ENCODE data around the gene MYO3B.

Gene MYO3B

DNA sequence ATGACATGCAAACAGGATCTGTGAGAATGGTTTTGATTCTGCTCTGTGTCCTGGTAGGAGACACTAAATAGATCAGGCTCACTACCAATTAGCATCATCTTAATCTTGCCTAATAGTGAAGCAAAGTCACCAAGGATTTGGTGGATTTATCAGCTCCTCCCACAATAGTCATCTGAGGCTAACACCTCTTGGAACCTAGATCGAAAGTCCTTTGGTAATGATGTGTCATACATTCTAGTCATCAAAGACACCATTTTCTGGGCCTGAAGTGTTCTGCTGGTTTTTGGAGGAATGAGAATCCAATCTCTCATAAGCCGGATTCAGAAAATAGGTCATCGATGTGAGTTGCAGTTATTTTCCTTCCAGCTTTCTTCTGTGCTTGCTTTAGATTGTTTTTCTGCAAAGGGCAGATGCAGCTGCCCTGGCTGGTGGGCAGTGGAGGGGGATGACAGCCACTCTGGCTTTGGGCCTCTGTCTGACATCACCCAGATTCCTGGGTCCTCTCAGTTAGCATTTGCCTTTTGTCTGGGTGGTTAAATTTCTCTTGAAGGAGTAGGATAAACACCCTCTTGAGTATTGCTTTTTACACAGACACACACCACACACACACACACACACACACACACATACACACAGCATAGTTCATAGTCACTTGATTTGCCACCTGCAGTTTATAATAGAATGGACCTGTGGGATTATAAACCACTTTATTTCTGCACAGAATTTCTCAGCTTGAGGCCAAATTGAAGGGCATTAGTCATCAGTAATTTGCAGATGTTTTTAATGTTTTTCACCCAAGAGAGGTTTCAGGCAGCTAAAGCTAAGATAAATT lies at the start of gene MYO3B:
Gene MYO3B, plus strand, starts transcription at position 198 of the 832 bp plus-strand sequence. Its CDS starts 141 bp downstream, at position 339.
- DNase-seq (ENCODE audit: low read depth in 1 of 2, low spot score in 1 of 2) = no peak

DNA sequence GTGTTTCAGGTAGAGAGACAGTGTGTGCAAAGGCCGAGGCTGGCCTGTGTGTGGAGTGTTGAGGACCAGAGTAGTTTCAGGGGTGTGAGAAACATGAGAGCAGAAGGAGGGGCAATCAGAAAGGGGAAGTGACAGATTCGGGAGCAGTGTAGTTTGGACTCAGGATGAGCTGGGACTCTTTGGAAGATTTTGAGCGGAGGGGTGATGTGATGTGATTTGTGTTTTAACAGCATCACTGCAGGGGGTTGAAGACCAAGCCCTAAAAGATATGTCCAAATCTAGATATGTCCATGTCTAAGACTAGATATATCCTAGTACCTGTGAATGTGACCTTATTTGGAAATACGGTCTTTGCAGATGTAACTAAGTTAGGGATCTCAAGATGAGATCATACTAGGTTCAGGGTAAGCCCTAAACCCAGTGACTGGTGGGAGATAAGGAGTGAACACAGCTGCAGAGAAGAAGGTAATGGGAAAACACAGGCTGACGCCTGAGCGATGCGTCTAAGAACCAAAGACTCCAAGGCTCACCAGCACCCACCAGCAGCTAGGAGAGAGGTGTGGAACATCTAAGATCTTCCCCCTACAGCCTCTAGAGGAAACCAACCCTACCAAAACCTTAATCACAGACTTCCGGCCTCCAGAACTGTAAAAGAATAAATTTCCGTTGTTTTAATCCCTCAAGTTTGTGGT lies 38.5 kb upstream of the MYO3B start:
- no peak for DNase-seq (ENCODE audit: low read depth in 1 of 2, low spot score in 1 of 2)

GRCh38 chr2:170140561-170140960 lies 37.4 kb upstream of the MYO3B start:
- no peak for DNase-seq (ENCODE audit: low read depth in 1 of 2, low spot score in 1 of 2)

- no peak for DNase-seq (ENCODE audit: low read depth in 1 of 2, low spot score in 1 of 2)
Measured at GRCh38 chr2:170141865-170142264, 36.1 kb upstream of the MYO3B start.

- DNase-seq (ENCODE audit: low read depth in 1 of 2, low spot score in 1 of 2) = no peak
Measured at GRCh38 chr2:170142502-170142901, 35.4 kb upstream of the MYO3B start.

DNA sequence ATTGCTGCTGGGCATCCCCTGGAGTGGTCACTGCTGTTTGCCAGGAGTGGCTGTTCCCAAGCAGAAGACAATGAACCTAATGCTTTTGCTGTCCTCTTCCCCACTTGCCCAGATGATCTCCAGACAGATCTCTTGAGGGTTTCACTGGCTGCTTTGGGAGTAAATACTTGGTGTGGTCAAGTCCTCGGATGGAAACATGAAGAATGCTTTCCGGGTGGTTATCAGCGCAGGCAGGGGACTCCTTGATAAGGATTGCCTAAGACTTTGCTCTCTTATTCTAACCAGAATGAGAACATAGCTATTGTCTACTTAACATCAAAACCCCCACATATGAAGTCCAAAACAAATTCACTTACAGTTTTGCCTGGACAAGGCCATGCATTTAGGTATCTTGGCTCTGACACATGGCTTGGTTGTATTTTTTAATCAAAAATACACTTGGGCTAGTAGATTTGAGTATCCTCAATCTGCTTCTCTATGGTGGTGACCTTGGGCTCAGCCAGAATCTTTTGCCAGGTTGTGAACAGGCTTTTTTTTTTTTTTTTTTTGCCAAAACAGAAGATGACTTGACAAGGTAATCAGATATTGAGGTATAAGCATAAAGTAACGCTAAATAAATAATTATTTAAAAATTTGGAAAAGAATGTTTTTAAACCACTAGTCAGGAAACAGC lies 34.8 kb upstream of the MYO3B start:
- no peak for DNase-seq (ENCODE audit: low read depth in 1 of 2, low spot score in 1 of 2)

GRCh38 chr2:170144761-170145160 lies 33.2 kb upstream of the MYO3B start:
- DNase-seq (ENCODE audit: low read depth in 1 of 2, low spot score in 1 of 2) = no peak

GRCh38 chr2:170145191-170145590 lies 32.8 kb upstream of the MYO3B start:
- DNase-seq (ENCODE audit: low read depth in 1 of 2, low spot score in 1 of 2) = no peak

DNA sequence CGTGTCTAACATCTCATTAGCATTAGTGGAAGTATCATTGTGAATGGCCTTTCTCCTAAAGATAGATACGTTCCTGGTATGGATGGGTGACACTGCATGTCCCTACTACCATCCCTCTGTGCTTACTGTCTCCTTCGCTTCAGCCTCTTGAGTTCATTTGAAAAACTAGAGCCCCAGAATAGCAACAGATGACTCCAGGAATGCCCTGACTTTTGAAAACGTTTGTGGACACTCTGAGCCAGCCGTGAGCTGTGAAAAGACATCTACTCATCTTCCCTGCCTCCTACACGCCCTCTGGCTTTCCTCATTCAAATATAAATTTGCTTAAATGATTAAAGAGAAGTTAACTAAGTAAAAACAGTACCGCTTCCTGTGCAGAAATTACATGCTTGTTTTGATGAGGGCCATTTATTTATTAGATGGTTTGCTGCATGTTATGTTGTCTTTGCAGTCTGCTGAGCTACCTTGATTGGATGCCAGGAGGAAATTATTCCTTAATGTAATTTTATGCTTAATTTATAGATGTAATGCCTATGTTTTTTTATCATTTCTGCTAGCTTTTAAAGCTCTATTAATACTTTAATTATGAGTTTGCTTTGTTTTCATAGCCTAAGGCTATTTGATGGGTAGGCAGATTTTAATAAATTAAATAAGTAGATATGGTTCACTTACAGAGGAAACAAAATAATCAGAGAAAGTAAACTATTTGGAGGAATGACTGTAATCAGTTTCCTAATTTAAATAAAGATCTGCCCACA lies 32.1 kb upstream of the MYO3B start:
- no peak for DNase-seq (ENCODE audit: low read depth in 1 of 2, low spot score in 1 of 2)

DNA sequence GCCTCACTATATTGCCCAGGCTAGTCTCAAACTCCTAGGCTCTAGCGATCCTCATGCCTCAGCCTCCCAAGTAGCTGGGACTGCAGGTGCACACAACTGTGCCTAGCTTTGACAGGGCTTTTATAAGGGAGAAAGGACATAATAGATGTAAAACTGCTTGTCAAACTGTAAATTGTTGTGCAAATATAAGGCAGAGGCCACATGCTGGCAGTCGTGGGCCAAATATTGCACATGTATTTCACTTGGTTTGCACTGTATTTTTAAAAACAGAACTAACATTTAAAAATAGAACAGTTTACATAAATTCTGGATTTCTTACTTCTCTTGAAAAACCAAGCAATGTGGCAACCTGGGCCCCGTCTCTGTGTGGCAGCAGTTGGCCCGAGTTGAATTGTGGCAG lies 31.2 kb upstream of the MYO3B start:
- no peak for DNase-seq (ENCODE audit: low read depth in 1 of 2, low spot score in 1 of 2)

DNA sequence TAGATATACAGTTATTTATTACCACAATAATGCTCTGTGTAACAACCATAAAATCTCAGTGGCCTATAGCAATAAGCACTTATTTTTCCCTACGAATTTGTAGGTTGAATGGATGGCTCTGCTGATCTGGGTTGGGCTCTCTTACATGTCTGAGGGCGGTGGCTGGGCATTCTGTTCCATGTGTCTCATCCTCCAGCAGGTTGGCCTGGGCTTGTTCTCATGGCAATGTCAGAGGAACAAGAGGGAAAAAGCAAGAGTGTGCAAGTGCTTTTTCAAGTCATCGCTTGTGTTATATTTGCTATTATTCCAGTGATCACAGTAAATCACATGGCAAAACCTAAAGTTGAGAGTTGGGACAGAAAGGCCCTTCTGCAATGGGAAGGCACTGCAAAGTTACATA lies 30.4 kb upstream of the MYO3B start:
- no peak for DNase-seq (ENCODE audit: low read depth in 1 of 2, low spot score in 1 of 2)

DNA sequence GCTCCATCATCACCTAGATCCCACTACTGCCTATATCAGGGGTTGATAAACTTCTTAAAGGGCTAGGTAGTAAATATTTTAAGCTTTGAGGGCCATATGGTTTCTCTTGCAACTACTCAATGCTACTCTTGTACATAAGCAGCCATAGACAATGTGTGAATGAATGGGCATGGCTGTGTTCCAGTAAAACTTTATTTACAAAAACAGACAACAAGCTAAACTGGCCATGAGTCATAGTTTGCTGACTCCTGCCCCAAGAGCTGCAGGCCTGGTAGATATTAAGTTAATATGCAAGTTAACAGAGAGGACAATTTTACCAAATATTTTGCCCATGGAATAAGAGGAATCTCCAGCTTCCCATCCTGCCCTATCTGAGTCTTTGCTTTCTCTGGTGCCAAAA lies 29.8 kb upstream of the MYO3B start:
- no peak for DNase-seq (ENCODE audit: low read depth in 1 of 2, low spot score in 1 of 2)

DNA sequence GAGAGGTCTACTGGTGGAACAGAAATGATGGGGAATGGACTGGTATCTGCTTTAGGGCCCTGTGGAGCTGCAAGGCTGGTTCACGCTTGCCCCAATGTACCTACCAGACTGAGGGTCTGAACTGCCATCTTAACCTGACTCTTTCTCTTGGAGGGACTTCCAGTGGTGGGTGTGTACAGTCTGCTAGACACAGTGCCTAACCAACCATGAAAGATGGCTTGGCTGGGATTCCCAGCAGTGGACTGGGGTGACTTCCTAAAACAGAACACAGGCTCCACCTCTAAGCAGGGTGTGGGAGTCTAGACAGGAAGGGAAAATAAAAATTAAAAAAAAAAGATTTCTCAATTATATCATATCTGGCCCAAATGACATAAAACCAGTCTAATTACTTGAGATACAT lies 25.5 kb upstream of the MYO3B start:
- no peak for DNase-seq (ENCODE audit: low read depth in 1 of 2, low spot score in 1 of 2)

- DNase-seq (ENCODE audit: low read depth in 1 of 2, low spot score in 1 of 2) = no peak
Measured at GRCh38 chr2:170155022-170155722, 22.8 kb upstream of the MYO3B start.

- no peak for DNase-seq (ENCODE audit: low read depth in 1 of 2, low spot score in 1 of 2)
Measured at GRCh38 chr2:170155723-170156253, 22.2 kb upstream of the MYO3B start.

- DNase-seq (ENCODE audit: low read depth in 1 of 2, low spot score in 1 of 2) = no peak
Measured at GRCh38 chr2:170156592-170156991, 21.4 kb upstream of the MYO3B start.

DNA sequence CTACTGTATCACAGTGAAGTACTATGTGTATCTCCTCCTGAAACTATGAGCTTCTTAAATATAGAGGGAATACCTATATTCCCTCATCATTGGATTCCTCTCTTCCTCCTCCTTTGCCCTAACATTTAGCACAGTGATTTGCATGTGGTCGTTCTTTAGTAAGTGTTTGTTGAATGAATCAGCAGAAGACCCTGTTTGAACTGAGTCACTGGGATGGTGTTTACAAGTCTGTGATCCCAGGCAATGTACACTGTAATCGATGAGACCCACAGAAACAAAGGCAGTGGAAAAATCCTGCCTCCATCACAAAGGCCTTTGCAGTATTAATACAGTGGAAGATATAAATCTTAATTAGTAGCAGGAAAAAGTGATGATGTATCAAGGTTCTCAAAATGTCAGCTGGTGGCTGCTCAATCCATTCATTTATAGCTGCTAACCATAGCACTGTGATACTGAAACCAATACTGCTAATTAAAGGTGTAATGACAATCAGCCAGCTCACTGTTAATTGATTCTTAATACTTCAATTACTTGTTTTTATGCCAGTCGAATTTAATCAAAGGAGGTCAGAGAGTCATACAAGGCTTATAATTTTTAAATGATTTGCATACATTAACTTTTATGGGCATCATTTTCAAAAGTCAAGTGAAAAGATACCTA lies 20.8 kb upstream of the MYO3B start:
- no peak for DNase-seq (ENCODE audit: low read depth in 1 of 2, low spot score in 1 of 2)

GRCh38 chr2:170159060-170159459 lies 18.9 kb upstream of the MYO3B start:
- DNase-seq (ENCODE audit: low read depth in 1 of 2, low spot score in 1 of 2) = no peak

GRCh38 chr2:170161516-170162270 lies 16.3 kb upstream of the MYO3B start:
- no peak for DNase-seq (ENCODE audit: low read depth in 1 of 2, low spot score in 1 of 2)

Measured in activated T-helper 1 cell treated with anti-CD3 and anti-CD28 coated beads, Interleukin-2, amount 50 U/mL, for 16 hours (primary cell).